ENCODE results near the gene PRUNE2.

GRCh38 chr9:76900884-76901440 is 5.0 kb downstream of the PRUNE2 start:
- no peak for TF ChIP-seq CTCF (IDR thresholded peaks at IDR 0.05)
- TF ChIP-seq POLR2A (IDR thresholded peaks at IDR 0.05), result no peak
